Stimulated activated CD4-positive, alpha-beta T cell treated with anti-CD3 and anti-CD28 coated beads, TNF-alpha, amount 100 ng/mL, for 1 hour (primary cell): ENCODE results near the gene SLC26A1.
A peak's percentile ranks its signal among the peaks of the same experiment; 100 is the strongest.

Source experiments
- DNase-seq, 3 donors: peaks; one replicate each; pipeline ENCODE4 v3.0.0-alpha.2; 2020; ENCODE audit warnings: low read depth in 3 of 3, low spot score in 1 of 3

SLC26A1 gene

GRCh38 chr4:1028574-1029220 lies 35.5 kb upstream of the SLC26A1 start:
- DNase-seq: no peak

- no peak for DNase-seq
Observed at GRCh38 chr4:1027915-1028238, 34.7 kb upstream of the SLC26A1 start.

GRCh38 chr4:1027219-1027914 lies 34.2 kb upstream of the SLC26A1 start:
- DNase-seq: no peak

DNA sequence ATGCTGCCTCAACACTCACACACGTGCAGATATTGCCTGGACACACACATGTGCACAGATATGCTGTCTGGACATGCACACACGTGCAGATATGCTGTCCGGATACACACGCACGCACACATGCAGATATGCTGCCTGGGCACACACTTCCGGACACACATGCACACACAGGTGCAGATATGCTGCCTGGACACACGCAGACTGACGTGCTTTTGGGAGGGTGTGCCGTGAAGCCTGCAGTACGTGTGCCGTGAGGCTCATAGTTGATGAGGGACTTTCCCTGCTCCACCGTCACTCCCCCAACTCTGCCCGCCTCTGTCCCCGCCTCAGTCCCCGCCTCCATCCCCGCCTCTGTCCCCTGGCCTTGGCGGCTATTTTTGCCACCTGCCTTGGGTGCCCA lies 32.9 kb upstream of the SLC26A1 start:
- DNase-seq: peak in 1 of 3 donors; percentile 31

DNA sequence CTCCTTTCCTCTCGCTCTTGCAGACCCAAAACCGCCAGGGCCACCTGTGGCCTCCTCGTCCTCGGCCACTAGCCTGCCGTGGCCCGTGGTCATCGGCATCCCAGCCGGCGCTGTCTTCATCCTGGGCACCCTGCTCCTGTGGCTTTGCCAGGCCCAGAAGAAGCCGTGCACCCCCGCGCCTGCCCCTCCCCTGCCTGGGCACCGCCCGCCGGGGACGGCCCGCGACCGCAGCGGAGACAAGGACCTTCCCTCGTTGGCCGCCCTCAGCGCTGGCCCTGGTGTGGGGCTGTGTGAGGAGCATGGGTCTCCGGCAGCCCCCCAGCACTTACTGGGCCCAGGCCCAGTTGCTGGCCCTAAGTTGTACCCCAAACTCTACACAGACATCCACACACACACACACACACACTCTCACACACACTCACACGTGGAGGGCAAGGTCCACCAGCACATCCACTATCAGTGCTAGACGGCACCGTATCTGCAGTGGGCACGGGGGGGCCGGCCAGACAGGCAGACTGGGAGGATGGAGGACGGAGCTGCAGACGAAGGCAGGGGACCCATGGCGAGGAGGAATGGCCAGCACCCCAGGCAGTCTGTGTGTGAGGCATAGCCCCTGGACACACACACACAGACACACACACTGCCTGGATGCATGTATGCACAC lies 31.8 kb upstream of the SLC26A1 start:
- no peak for DNase-seq

DNA sequence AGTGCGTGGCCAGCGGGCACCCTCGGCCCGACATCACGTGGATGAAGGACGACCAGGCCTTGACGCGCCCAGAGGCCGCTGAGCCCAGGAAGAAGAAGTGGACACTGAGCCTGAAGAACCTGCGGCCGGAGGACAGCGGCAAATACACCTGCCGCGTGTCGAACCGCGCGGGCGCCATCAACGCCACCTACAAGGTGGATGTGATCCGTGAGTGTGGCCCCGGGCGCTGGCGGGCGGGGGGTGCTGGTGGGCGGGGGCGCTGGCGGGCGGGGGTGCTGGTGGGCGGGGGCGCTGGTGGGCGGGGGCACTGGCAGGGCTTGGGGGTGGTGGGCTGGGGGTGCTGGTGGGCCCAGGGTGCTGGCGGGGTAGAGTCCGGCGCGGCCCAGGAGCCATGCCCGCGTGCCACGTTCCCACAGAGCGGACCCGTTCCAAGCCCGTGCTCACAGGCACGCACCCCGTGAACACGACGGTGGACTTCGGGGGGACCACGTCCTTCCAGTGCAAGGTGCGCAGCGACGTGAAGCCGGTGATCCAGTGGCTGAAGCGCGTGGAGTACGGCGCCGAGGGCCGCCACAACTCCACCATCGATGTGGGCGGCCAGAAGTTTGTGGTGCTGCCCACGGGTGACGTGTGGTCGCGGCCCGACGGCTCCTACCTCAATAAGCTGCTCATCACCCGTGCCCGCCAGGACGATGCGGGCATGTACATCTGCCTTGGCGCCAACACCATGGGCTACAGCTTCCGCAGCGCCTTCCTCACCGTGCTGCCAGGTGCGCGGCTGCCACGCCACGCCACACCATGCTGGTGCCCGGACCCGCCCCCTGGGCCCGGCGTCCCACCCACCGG lies 30.9 kb upstream of the SLC26A1 start:
- no peak for DNase-seq

DNA sequence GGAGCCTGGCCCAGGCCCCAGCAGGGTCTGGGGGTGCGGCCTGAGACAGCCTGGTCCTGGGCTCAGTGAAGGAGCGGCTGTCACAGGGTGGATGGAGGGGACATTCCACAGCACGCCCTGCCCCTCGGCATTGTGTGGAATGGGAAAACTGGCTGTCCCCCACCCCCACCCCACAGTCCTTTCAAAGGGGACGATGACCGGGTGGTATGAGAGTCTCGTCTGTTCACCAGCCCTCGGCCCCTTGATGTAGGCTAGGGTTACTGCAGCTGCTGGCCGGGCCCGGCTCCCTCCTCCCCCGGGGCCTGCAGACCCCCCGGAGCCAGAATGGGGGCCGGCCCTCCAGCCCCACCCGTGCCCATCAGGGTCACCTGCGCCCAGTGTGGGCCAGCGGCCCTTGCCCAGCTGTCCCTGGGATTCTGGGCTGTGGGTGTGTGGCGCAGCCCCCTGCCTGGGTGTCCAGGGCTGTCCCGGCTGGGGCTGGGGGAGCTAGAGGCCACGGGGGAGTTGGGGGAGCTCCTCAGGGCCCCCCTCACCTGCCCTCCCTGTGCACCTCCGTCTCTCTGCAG lies 30.0 kb upstream of the SLC26A1 start:
- no peak for DNase-seq

DNA sequence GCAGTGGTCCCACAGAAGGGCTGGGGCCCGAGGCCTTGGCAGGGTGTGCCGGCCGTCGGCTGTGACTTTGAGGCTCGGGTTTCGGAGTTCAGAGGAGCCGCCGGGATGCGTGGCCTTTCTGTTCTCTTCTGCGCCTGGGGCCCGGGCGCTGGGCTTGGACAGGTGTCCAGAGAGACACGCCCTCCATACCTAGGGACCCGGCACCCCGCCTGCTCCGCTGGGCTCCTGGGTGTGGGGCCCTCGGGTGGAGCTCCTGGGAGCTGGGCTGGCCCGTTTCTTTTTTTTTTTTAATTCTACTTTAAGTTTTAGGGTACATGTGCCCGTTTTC lies 29.5 kb upstream of the SLC26A1 start:
- DNase-seq: no peak

GRCh38 chr4:1022051-1022738 lies 29.0 kb upstream of the SLC26A1 start:
- DNase-seq: no peak

- DNase-seq: no peak
Observed at GRCh38 chr4:1021386-1022050, 28.3 kb upstream of the SLC26A1 start.

DNA sequence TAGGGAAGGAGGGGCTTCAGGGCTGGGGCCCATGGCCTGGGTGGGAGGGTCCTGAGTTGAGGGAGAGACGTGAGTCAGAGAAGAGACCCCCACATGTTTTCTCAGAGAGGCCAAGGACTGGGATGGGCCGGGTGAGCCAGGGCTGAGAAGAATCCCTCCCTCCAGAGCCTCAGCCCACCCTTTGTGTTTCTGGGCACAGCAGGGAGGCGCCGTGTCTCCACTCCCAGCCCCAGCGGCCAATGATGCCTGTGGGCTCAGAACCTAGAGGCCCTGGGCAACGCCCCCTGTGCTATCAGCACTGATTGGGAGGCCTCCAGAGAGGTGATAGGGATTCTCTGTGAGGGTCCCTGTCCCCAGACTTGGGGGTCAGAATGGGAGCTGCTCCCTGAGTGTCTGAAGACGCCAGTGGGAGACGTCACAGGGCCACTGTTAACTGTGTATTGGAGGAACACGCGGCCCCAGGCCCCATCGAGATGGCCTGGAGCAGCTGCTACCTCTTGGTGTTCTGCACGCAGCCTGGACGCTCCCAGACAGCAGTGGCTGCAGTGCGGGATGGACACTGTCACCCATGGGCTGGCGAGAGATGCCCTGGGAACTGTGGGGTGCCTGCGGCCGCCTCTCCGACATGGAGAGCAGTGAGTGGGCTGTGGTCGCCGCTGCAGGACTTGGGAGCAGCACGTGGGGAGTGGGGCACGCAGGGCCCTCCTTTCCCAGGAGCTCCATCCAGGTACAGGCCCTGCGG lies 26.7 kb upstream of the SLC26A1 start:
- no peak for DNase-seq

DNA sequence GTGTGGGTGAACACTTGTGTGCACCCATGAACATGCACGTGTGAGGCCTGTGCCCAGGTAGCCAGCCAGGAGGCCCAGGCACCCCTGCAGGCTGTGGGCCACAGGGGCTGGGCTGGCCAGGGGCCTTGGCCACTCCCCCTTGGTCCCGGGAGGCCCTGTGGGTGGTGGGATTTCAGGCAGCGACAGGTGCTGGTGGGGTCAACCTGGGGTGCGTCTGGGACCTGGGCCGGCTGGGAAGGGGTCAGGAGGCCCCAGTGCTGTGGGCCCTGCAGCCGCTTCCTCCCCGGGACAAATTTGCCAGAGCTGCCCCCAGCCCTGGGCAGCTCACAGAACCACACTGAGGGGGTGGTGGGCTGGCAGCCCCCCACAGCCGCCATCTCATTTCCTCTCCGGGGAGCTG lies 26.1 kb upstream of the SLC26A1 start:
- DNase-seq: no peak

DNA sequence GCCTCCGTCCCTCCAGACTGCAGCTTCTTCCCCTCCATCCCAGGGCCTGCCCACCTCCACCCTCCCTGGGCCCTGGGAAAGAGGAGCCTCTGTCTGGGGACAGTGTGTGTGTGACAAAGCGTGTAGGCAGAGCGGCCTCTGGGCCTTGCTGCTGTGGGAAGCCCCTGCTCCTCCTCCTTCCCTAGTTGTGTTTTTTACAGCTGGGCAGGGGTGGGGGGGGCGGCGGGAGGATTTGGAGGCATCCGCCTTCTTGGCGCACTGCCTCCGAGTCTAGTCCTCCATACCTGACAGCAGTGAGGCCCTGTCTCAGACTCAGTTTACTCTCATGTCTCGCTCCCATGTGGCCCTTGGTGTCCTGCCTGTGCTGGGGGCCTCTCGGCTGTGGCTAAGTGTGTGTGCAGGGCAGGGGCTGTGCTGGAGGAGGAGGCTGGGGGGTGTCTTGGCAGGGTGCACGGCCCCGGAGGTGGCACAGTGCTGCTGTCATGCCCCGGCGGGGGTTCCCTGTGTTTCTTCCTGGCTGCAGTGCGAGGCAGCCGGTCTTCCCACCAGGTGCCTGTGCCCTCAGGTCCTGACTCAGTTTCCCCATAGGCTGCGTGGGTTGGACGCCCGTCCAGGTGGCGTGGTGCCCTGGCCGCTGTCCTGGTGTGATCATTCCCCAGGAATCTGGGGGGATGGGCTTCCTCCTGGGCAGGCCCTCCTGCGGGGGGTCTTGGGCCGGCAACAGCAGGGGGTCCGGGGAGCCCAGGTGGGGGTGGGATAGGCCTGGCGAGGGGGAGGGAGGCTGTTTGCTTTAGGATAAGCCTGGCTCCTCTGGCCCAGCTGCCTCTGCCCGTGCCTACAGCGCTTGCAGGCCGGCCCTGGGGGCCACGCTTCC lies 25.2 kb upstream of the SLC26A1 start:
- DNase-seq: no peak

GRCh38 chr4:1017706-1018105 lies 24.5 kb upstream of the SLC26A1 start:
- DNase-seq: no peak

DNA sequence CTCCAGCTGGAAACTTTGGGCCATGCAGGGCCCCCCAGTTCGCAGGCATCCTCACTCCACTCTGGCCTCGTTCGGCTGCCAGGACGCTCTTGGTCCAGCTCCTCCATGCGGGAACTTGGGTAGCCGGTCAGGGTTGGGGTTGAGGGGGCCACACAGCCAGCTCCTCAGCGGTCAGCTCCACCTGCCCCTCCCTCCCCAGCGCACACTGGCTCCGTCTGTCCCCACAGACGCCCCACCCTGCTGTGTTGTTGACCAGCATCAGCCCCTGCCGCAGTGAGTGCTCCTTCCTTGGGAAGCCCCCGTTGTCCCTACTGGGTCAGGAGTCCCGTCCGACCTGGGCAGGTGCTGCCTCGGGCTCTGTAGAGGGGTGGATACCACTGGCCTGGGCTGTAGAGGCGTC lies 24.0 kb upstream of the SLC26A1 start:
- DNase-seq: no peak

GRCh38 chr4:1015746-1016145 lies 22.5 kb upstream of the SLC26A1 start:
- DNase-seq: no peak

DNA sequence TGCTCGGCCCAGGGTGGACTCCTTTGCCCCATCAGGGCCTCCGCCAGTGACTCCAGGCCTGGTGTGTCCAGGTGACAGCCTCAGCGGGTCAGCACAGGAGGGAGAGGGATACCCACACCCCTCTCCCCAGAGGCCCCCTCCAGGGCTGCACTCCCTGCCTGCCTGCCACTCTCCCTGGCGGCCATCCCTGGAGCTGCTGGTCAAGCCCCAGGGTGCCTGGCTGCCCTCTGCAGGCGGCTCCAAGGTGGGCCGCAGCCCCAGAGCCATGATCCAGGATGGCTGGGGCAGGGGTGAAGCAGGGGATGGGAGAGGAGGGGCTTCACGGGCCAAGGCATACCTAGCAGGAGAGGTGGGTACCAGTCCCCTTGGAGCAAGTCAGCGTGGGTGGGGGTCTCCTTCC lies 22.0 kb upstream of the SLC26A1 start:
- DNase-seq: no peak

GRCh38 chr4:1014291-1015167 lies 21.3 kb upstream of the SLC26A1 start:
- DNase-seq: no peak
